GM19452 (cell line): Measurements from ENCODE around the gene LCK.

Experiments
- ATAC-seq: cut with Tn5 transposase; IDR thresholded peaks from one replicate; pipeline ENCODE4 v1.9.1; 2021; ENCODE audit not compliant: unreplicated experiment

LCK gene

DNA sequence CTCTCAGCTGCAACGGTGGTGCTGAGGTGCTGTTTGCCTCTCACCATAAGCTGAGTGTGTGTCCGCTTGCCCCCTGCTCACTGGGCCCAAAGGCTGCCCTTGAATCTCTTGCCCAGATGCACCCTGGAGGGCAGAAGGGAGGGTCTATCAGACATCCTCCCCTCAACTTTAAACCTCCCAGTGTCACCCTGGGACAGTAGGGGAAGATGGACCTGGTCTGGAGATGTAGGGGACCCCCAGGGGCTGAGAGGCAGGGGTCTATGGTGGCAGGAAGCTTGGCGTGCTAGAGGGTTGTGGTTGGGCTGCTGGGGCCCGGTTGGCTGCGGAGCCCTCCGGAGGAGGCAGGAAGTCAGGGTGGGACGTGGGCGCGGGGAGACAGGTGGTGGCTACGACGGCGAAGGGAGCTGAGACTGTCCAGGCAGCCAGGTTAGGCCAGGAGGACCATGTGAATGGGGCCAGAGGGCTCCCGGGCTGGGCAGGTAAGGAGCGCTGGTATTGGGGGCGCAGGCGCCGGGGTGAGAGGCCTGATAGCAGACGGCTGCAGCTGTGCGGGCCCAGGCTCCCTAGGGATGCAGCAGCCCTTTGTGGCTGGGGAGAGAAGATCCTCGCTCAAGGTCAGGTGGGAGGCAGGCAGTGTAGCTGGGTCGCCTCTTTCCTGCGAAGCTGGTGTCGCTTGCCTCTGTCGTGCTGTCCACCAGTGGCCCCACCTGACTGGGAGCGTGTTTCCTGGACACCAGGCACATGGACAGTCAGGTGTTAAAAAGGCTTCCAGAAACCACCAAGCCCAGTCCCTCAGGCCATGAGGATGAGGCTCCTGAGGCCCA, at the start of gene LCK:
LCK (plus strand) TSS at position 373 of the 824 bp plus-strand sequence. CDS start 23,065 bp downstream, outside the sequence.
- no peak for ATAC-seq

DNA sequence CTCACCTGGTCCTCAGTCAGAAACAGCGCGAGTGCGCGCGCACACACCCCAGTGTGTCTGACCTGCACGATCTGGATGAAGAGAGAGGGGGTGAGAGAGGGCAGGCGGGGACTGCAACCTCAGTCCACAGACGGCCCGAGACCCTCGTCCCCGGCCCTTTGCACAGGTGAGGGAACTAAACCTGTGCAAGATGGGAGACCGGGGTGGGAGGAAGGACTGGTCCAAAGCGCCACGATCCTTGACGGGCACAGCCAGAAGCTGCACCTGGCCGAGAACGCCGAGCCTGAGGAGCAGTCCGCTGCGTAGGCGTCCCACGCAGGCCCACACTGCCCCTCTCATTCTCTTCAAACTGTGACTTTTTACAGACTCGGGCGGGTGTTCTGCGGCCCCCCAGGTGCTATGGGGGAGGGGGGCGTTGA, 46.1 kb upstream of the LCK start:
- ATAC-seq, result no peak

DNA sequence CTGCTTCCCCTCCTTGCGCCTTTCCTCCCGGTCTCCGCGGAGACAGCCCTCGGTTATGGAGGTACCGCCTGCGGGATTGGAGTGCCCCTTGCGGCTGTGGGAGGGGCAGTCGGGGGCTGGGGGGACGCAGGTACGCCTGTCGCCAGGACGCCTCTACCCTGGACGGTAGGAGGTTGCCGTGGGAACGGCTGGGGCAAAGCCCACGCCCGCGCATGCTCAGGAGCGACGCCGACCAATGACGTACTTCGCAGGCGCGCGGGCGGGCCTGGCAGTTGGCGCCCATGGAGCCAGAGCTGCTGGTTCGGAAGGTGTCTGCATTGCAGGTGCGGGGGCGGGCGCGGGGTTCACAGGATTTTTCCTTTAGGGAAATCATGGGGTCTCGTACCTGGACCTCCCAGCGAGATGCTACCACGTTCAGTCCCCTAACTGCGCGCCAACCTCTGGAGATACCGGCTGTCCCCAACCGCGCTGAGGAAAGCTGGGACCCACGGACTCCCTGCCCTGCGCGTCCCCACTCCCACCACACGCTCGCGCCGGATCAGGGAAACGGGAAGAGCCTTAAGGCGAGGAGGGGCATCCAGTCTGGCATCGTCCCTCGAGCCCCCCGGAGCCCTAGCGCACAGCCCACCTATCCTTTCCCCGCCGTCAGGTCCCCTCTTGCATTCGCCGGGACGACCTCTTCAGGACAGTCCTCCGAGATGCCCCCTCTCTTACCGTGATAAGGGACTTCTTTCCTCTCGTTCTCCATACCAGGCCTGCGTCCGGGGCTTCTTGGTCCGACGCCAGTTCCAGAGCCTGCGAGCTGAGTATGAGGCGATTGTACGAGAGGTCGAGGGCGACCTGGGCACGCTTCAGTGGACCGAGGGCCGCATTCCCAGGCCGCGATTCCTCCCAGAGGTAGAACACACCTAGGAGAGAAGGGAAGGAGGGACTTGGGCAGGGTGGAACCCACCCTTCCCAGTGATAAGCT, 45.4 kb upstream of the LCK start, which contains the start of gene IQCC:
IQCC (plus strand) TSS at position 271 of the 970 bp plus-strand sequence; CDS start at position 282, 11 bp downstream.
- peak; percentile 57 for ATAC-seq

DNA sequence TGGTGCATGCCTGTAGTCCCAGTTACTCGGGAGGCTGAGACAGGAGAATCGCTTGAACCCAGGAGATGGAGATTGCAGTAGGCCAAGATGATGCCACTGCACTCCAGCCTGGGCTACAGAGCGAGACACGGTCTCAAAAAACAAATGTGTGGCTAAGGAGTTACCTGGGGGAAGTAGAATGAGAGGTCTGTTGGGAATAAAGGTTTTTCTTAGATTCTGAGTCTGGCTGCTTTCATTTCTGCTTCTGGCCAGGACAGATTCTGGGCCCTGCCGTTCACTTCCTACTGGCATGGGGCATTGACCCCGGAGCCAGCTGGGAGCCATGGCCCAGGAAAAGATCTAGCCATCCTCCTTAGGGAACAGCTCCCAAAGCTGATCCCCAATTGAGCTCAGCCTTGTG, 42.6 kb upstream of the LCK start:
- no peak for ATAC-seq

DNA sequence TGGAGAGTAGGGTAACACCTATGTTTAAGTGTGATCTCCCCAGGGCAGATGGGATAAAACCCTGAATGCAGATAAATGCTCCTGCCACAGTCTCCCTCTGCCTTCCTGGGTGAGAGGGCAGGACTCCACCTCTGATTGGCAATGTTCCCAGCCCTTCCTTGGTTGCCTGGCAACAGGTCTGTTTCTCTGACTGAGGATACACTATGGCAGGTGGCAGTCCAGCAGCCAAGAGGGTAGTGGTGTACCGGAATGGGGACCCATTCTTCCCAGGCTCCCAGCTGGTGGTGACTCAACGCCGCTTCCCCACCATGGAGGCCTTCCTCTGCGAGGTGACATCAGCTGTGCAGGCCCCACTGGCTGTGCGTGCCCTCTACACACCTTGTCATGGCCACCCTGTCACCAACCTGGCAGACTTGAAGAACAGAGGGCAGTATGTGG, 42.2 kb upstream of the LCK start, which contains the start of gene DCDC2B:
DCDC2B (plus strand) TSS at position 199 of the 438 bp plus-strand sequence; CDS start at position 204, 5 bp downstream.
- ATAC-seq, result no peak

DNA sequence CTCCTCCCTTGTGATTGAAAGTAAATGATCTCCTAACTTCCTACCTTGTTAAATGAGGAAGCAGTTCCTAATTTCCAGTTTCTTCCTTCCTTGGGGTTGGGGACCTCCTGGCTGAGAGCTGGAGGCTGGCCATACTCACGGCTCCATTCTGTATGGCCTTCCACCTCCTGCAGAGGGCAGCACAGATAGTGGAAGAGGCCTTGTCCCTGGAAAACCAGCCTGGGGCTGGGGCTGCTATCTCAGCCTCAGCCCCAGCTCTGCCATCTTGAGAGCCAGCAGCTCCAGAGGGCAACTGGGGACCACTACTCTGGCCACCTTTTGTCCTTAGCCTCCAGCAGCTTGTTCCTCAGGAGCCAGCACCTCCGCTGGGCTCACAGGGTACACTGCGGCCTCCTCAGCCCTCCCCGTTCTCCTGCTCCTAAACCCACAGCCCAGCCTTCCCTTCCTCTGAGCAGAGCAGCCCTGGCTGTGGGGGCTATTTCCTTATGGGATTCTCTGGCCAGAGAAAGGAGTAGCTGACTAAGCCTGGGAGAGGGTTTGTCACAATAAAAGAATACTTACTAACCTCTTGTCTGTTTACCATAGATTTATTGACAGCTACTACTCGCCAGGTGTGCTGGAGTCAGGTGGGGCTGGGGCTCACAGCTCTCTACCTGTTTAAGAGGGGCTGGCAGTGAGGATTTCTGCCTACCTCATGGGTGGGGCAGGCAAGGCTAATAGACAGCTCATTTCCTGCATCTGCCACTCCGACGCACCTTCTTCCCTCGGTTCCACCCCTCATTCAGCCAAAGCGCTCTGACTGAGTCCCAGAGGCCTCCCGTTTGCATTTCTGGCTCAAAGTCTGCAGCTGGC, 35.2 kb upstream of the LCK start:
- ATAC-seq, result no peak

DNA sequence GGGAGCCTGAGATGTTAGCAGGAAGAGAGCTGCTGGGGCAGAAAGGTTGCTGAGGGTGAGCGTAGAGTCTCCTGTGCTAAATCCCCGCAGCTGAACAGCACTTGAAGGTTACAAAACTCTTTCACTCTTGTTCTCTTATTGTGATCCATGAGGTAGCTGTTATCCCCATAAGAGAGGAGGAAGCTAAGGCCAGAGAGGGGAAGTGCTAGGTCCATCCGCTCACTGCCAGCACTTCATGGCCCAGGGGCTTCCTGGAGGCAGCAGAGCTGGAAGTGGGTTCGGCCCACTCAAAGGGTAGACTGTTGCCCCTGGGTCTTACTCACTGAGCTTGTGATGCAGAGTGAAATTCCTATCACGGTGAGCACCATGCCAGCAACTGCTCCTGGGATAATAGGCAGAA, 34.5 kb upstream of the LCK start:
- no peak for ATAC-seq

DNA sequence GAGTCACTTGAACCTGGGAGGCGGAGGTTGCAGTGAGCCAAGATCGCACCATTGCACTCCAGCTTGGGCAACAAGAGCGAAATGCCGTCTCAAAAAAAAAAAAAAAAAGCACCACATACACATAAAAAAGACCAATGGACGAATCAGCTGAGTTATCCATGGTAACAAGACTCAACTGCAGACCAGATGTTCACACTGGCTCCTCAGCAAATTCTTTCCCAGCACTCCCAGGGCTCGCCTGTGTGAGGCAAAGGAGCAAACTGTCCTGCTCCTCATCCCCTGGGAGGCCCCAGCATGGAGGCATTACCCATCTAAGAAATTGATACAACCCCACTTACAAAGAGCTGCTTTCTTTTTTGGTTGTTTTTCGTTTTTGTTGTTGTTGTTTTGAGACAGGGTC, 32.0 kb upstream of the LCK start:
- ATAC-seq, result no peak

DNA sequence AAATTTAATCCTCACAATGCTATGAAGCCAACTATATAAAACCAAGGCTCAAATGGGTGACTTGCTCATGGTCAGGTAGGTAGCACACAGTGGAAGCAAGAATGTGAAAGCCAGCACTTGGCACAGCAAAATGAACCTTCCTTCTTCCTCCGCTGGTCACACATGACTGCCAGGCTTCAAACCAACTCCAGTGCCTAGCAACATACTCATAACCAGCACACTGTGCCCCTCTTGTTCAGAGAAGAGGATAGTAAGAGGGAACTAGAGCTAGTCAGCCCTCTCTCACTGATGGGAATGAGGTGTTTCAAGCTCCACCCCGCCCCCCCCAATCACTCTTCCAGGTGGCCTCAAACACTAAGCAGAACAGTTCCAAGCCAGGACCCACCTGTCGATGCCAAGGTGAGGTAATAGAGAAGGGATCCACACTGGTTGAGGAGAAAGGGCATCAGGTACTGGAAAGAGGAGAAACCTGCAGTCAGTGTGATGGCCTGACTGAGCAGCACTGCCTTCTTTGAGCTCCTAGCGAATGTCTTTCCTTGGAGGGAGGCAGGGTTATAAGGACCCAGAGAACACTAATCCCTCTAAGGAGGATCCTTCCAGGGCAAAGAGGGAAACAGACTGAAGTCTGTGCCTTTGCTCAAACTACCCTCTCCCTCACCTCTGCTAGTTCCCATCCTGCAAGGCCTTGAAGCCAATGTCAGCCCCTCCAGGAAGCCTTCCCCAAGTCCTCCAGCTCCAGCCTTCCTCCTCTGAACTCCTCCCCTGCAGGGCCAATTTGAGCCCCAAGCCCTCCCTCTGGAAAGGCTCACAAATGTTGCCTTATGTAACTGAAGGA, 30.1 kb upstream of the LCK start:
- no peak for ATAC-seq

DNA sequence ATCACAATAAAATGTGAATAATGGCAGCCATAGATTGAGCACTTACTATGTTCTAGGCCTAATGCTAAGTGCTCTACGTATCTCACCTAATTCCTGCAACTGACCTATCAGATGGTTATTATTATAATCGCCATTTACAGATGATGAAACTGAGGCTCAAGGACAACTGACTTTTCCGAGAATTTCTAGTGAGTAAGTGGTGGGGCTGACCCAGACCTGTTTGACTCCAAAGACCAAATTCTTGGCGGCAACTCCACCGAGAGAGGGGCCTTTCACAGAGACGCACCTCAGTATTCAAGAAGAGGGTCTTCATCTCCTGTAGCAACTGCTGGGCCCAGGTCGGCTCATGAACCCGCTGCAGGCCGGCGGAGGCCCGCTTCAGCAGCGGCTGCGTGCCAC, 29.5 kb upstream of the LCK start:
- no peak for ATAC-seq

DNA sequence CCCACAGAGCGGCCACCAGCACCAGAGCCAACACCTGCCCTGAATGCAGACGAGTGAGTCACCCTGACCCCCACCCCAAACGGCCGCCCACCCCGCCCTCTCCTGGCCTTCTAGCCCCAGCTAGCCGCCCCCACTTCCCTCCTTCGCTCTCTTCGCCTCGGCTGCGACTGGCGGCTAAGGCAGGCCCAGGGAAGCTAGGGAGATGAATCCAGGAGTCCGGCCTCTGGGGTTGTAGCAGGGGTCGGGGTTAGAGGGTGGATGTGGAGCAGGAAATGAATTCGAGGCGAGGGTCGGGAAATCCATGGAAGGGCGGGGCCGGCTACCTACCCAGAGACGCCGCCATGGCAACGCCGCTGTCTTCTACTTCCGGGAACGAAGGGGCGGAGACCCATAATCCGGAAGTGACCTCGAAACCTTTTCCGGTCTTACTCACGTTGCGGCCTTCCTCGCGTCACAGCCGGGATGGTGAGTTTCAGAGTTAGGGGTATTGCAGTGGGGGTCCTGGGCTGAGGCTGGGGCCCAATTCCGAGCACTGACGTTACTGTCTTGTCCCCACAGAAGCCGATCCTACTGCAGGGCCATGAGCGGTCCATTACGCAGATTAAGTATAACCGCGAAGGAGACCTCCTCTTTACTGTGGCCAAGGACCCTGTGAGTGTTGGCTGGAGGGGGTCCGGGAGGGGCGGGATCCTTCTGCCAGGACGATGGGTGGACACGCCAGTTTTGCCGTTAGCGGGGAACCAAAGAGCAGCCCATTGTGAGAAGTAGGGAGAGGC, 28.9 kb upstream of the LCK start, which contains the start of the genes EIF3I and TMEM234:
EIF3I (plus strand) TSS at position 428 of the 776 bp plus-strand sequence; CDS start at position 463, 35 bp downstream.
TMEM234 (minus strand) TSS at position 374 of the 776 bp plus-strand sequence; CDS start at position 343, 31 bp downstream.
- ATAC-seq, result peak; percentile 82

DNA sequence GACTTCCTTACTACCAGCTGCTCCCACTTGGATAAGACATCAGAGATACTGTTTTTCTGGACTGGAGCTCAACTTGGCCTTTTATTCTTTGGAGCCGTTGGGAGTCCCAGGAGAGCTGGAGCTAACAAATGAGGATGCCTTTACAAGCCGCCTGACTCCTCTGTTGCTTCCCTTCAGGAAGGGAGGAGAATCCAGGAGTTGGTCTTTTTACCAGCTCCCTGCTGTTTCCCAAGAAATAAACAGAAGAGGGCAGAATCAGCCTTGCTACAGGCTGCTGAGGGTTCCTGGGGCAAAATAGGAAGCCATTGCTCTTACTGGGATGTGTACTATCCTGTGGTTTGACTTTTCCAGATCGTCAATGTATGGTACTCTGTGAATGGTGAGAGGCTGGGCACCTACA, 27.4 kb upstream of the LCK start:
- ATAC-seq, result no peak

DNA sequence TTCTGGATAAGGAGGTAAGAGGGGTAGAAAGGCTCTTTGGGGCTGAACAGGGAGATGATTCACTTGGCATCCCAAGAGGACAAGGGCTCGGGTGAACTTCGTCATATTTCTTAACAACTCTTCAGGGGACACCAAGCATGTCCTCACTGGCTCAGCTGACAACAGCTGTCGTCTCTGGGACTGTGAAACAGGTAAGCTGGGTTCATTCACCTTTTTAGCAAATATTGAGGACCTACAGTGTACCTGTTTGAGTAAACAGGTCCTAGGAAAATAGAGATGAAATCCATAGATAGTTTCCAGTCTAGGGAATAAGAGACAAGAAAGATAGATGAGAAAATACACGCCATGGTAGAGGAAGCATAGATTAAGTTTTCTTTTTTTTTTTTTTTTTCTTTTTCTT, 26.8 kb upstream of the LCK start:
- no peak for ATAC-seq

DNA sequence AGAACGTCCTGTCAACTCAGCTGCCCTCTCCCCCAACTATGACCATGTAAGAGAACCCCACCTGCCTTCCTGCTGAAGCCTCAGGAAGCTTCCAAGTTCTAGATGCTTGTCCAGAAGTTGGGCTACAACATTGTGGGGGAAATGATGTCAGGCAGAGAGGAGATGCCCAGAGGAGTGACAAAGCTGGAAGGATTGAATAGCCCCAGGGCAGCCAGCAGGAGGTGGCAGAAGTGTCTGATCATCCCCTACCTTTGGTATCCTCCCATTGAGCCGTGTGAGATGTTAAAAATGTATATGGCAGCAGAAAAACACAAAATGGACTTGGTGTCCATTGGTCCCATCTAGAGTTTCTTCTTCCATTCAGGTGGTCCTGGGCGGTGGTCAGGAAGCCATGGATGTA, 22.3 kb upstream of the LCK start:
- ATAC-seq, result no peak

DNA sequence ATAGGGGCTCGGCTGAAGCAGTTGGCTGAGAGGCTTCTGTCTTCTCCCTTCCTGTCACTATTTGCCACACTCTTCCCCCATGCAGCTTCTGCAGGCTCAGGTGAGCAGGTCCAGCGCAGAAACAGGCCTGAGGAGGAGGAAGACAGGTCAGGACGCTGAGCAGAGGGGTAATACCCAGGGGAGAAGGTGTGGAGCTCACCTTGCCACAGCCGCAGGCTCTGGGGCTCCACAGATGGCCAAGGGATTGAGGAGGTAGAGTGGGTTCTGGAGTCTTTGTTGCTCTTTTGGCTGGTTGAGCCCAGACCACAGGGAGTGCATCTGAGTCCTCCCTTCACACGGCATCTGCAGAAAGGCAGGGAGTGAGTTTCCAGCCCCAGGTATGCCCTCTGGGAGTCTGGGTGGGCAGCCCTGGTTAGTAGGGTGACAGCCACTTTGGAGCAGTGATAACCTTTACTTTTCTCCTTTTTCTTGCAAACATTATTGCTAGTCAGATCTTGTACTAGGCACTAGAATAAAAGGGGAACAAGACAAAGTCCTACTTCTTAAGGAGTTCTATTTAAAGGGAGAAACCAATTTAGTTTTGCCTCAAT, 19.1 kb upstream of the LCK start:
- no peak for ATAC-seq

DNA sequence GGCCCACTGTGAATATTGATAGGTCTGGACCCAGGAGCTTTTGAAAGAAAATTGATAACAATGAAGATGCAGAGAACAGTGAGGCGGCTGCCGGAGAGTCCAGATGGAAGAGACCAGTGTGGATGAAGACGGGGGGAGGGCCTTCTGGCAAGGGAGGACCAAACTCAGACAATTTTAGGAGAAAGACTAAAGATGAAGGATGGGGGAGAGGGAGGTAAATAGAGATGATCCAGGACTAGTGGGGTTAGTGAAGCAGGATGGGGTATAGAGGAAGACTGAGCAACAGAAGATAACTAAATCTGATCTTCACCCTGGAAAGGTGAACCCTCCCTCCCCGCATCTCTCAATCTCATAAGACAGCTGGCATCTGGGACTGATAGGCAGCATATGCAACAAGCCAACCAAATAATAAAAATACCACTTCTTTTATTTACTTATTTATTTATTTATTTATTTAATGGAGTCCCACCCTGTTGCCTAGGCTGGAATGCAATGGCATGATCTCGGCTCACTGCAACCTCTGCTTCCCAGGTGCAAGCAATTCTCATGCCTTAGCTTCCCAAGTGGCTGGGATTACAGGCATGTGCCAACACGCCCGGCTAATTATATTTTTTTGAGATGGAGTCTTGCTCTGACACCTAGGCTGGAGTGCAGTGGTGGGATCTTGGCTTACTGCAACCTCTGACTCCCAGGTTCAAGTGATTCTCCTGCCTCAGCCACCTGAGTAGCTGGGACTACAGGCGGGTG, 18.3 kb upstream of the LCK start:
- no peak for ATAC-seq

DNA sequence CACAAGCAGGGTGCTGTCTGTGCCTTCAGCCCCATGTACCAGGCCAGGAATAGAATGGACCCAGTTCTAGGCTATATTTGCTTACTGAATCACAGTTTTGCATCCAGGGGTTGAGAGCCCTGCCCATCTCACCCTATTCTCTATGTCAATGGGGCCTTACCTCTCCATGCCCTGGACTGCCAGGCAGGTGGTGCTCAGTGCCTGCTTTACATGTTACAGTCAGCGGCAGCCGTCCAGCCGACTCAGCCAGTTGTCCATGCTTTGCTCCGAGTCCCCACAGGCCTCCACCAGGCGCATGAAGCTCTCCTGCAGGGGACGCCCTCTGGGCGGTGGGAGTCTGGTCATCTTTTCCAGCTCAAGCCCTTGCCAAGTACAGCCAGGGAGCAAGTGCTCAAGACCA, 16.3 kb upstream of the LCK start:
- no peak for ATAC-seq

DNA sequence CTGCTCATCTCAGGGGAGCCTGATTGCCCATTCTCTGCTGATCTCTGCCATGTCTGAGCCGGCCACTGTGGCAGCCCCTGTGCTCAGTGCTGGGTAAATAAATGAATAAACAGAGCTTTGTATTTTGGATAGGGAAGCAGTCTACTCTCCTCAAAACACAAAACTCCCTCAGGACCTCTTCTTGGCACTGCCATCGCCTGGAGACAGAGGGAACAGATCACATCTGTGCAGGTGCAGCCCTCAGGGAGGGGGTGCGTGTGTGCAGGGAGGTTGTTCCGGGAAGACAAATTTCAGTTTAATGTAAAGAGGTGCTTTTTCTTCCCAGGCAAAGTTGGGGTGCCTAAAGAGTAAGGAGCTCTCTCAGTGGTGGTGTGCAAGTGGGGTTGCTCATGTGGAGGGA, 11.7 kb upstream of the LCK start:
- ATAC-seq, result no peak
